Calu3 (cell line): ENCODE measurements around the gene MSANTD2. TPM values are rescaled to one million over a fixed set of nuclear protein-coding genes. Genes with fewer than 3 reads are reported as not detected.

Experiments
- BruUV-seq: library from RNA; stranded (reverse); fragments of 400-500 nt; replicated peaks from 2 replicates; lab custom pipeline; 2021; lab: Mats Ljungman, UMichigan
- CTCF ChIA-PET: fragments of 300-600 bp; sonication (Branson Sonifier 250); formaldehyde crosslinking; loops from one replicate; lab custom pipeline; 2022; ENCODE audit warnings: antibody characterized with exemption; lab: Charles Lee
- DNase-seq: peaks from one replicate; pipeline ENCODE4 v3.0.0; 2022
- H3K27ac Mint-ChIP-seq: one replicate; pipeline ENCODE4 v1.8.0; 2022; ENCODE audit warnings: mixed read lengths; ENCODE audit not compliant: unreplicated experiment
- H3K27me3 Mint-ChIP-seq: one replicate; pipeline ENCODE4 v1.8.0; 2022; ENCODE audit warnings: mixed read lengths; ENCODE audit not compliant: unreplicated experiment
- H3K36me3 Mint-ChIP-seq: one replicate; pipeline ENCODE4 v1.8.0; 2022; ENCODE audit warnings: mild to moderate bottlenecking, moderate library complexity, mixed read lengths; ENCODE audit not compliant: insufficient read depth, unreplicated experiment
- H3K4me1 Mint-ChIP-seq: one replicate; pipeline ENCODE4 v1.8.0; 2022; ENCODE audit warnings: mild to moderate bottlenecking, low read depth, mixed read lengths; ENCODE audit not compliant: unreplicated experiment
- H3K4me3 Mint-ChIP-seq: one replicate; pipeline ENCODE4 v1.8.0; 2022; ENCODE audit warnings: mild to moderate bottlenecking, low read depth, moderate library complexity, mixed read lengths; ENCODE audit not compliant: unreplicated experiment
- H3K9me3 Mint-ChIP-seq: one replicate; pipeline ENCODE4 v1.8.0; 2022; ENCODE audit warnings: low read depth, mixed read lengths; ENCODE audit not compliant: unreplicated experiment
- CTCF ChIP-seq: fragments of 200-600 bp; IDR thresholded peaks from one replicate; pipeline ENCODE4 v1.8.0; 2022; ENCODE audit warnings: antibody characterized with exemption; ENCODE audit not compliant: unreplicated experiment
- intact Hi-C: fragments of 100-400 bp; cut with micrococcal nuclease; formaldehyde crosslinking; loops from one replicate; pipeline ENCODE4 v1.10.0; 2022; ENCODE audit not compliant: unreplicated experiment
- total RNA-seq: library from RNA; stranded (reverse); gene quantifications from 2 replicates; pipeline ENCODE4 v1.2.3, GENCODE V29; 2022

Gene MSANTD2
- total RNA-seq, 1 experiment from 2014 or later, result 13.0 TPM

GRCh38 chr11:124761301-124762104 is 38.7 kb downstream of the MSANTD2 start:
- peaks cover 8% of the 10 kb centered on the region for H3K4me1 Mint-ChIP-seq
- H3K9me3 Mint-ChIP-seq, result no peaks in the 10 kb centered on the region
- H3K27me3 Mint-ChIP-seq, result no peaks in the 10 kb centered on the region
- H3K4me3 Mint-ChIP-seq, result peak overlapping the region; percentile 72
- intact Hi-C loops, result loop anchor here (2.0 to 5.0 kb wide), 2 partner anchors 15 to 36 kb away; no protein-coding TSS in a partner anchor
- DNase-seq, result no peak
- no peak for TF ChIP-seq CTCF
- no TSS peak for BruUV-seq
- peaks cover 16% of the 10 kb centered on the region for H3K36me3 Mint-ChIP-seq
- CTCF ChIA-PET, result interaction anchor here (2.9 to 3.0 kb wide), 2 partner anchors 15 to 92 kb away, joined by 13 to 16 read pairs; no protein-coding TSS in a partner anchor
- no peak overlapping the region for H3K27ac Mint-ChIP-seq

GRCh38 chr11:124760806-124761205 is 39.4 kb downstream of the MSANTD2 start:
- peaks cover 8% of the 10 kb centered on the region for H3K4me1 Mint-ChIP-seq
- CTCF ChIA-PET, result interaction anchor here (2.9 kb wide), 1 partner anchor 14 kb away, joined by 13 read pairs; no protein-coding TSS in a partner anchor
- no TSS peak for BruUV-seq

GRCh38 chr11:124760205-124760652 is 40.0 kb downstream of the MSANTD2 start:
- DNase-seq, result no peak
- BruUV-seq, result no TSS peak
- Mint-ChIP-seq H3K27ac (no peak overlapping the region), H3K4me3 (no peak overlapping the region), H3K27me3 (no peaks in the 10 kb centered on the region), H3K36me3 (peaks cover 16% of the 10 kb centered on the region), H3K9me3 (no peaks in the 10 kb centered on the region), H3K4me1 (peaks cover 8% of the 10 kb centered on the region)
- TF ChIP-seq CTCF, result no peak
- CTCF ChIA-PET, result no interaction called here
- intact Hi-C loops, result loop anchor here (5.0 kb wide), 1 partner anchor 37 kb away; no protein-coding TSS in a partner anchor

More at GRCh38 chr11:124760806-124761205, 39.4 kb downstream of the MSANTD2 start:
- Mint-ChIP-seq H3K9me3 (no peaks in the 10 kb centered on the region), H3K27ac (no peak overlapping the region), H3K4me3 (no peak overlapping the region), H3K27me3 (no peaks in the 10 kb centered on the region), H3K36me3 (peaks cover 16% of the 10 kb centered on the region)
- DNase-seq, result no peak
- TF ChIP-seq CTCF, result no peak
- intact Hi-C loops, result loop anchor here (5.0 kb wide), 1 partner anchor 36 kb away; no protein-coding TSS in a partner anchor

- Mint-ChIP-seq H3K27me3 (no peaks in the 10 kb centered on the region), H3K9me3 (no peaks in the 10 kb centered on the region)
Measured at GRCh38 chr11:124759266-124760204, 40.7 kb downstream of the MSANTD2 start.

More at GRCh38 chr11:124759266-124760204, 40.7 kb downstream of the MSANTD2 start:
- Mint-ChIP-seq H3K36me3 (peaks cover 16% of the 10 kb centered on the region), H3K4me3 (peak overlapping the region; percentile 73), H3K27ac (no peak overlapping the region), H3K4me1 (peaks cover 11% of the 10 kb centered on the region)
- intact Hi-C loops, result loop anchor here (2.0 to 5.0 kb wide), 2 partner anchors 38 to 77 kb away; no protein-coding TSS in a partner anchor
- no TSS peak for BruUV-seq
- CTCF ChIA-PET, result interaction anchor here (1.1 to 1.8 kb wide), 5 partner anchors 11 to 117 kb away, joined by 3 to 11 read pairs (median 6); partner anchors contain the start of genes SIAE and SPA17
- no peak for DNase-seq
- TF ChIP-seq CTCF, result no peak
